GM12865 (cell line): ENCODE data around the gene DUSP7.

Experiments
- DNase-seq: peaks from one replicate; pipeline ENCODE4 v3.0.0; 2010; ENCODE audit warnings: low read depth
- H3K4me3 ChIP-seq: 2 replicates; pipeline ENCODE4 v1.5.1; 2011; ENCODE audit warnings: mild to moderate bottlenecking, low read depth, low read length, control low read depth
- CTCF ChIP-seq: IDR thresholded peaks from 2 replicates; pipeline ENCODE4 v1.5.1; 2011; ENCODE audit warnings: low read length, control low read depth, low read depth, inconsistent platforms; ENCODE audit not compliant: insufficient read depth; ENCODE audit errors: missing control alignments

Gene DUSP7

DNA sequence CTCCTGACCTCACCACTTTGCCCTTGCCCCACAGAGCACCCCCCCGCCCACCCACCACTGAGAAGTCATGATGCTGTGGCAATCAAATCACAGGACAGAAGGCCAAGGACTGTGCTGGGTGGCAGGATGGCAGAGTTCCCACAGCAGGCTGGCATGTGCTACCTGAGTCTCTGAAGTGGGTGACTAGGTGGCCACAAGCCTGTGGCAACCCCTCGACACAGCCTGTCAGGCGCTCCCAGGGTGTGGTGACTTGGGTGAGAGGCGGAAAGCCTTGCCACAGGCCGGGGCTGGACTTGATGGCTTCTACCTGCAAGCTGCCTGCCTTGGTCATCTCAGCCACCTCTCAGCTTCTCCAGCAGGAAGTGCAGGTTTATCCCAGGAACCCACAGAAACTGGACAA lies 15.6 kb upstream of the DUSP7 start:
- TF ChIP-seq CTCF, result no peak

DNA sequence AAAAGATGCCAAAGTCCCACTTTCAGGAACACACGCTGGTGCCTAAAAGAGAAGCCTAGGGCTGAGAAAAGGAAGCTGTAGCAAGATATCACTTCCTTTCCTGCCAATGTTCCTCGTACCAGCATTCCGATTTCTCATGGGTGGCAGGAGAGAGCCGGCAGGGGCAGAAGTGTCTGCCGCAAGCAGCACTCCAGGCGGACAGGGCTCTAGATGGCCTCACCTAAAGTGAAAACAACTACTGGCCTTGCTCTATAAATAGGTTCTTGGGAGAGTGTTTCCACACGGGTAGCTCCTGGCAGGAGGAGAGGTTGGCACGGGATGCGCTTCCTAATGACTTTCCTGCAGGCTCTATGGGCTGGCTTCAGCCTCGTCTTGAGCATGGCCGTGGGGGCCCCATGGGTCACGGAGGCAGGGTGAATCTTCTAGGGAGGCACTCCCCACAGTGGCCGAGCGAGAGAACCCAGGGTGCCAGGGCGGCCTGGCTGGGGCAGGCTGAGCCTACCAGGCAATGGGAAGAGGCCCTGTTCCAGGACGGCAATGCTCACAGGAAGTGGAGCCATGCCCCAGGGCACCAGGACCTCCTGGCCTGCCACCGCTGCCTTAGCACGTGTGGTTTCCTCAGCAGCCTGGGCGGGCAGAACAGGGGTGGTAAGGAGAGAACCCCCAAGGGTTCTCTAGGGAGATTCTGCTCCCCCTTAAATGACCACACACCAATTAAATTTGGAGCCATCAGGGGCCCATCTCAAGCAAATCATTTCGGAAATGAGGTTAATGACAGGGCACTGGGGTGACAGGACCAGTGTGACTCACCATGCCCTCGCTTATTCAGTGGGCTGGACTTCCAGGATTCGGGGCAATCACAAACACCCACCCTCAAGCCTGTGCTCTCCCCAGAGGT lies 14.6 kb upstream of the DUSP7 start:
- no peak for TF ChIP-seq CTCF
- H3K4me3 ChIP-seq, result no peak overlapping the region
- DNase-seq, result no peak

More for the DNA sequence above, 15.6 kb upstream of the DUSP7 start:
- H3K4me3 ChIP-seq, result no peak overlapping the region
- DNase-seq, result no peak

DNA sequence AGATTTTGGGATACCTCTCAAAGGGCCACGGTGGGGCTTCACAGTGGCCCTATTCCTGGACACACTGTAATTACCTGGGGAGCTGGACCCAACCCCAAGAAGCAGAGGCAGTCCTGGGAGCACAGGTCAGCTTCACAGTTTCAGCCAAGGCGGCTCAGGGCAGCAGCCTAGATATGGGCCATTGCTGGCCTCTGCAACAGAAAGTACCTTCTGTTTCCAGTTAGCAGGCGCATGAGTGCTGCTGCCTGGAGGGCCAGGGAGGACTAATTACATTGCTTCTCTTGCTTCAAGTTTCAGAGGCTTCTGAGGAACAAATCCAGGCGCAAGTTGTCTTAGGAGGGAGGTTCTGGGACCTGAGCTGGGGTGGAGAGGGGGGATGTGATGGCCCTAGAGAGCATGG lies 13.5 kb upstream of the DUSP7 start:
- no peak for DNase-seq
- H3K4me3 ChIP-seq, result no peak overlapping the region
- TF ChIP-seq CTCF, result no peak

GRCh38 chr3:52069135-52069534 lies 12.8 kb upstream of the DUSP7 start:
- no peak overlapping the region for H3K4me3 ChIP-seq
- DNase-seq, result no peak
- TF ChIP-seq CTCF, result no peak

DNA sequence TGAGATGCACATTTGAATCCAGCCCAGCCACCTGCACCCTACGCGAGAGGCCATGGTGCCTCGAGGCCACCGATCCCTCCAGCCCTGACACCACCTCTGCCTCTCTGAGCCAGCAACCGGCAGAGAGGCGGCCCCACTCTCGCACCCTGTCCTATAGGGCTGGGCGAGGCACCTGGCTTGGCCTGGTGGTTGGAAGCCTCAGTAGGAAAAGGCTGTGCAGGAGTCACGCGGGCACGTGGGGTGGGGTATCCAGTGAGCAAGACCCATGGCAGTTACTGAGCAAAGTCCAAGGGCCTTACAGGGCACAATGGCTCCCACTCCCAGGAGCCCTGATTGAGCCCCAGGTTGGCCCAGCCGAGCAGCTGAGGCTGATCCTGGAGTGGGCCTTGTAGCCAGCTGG lies 12.4 kb upstream of the DUSP7 start:
- H3K4me3 ChIP-seq, result no peak overlapping the region
- no peak for TF ChIP-seq CTCF
- no peak for DNase-seq

DNA sequence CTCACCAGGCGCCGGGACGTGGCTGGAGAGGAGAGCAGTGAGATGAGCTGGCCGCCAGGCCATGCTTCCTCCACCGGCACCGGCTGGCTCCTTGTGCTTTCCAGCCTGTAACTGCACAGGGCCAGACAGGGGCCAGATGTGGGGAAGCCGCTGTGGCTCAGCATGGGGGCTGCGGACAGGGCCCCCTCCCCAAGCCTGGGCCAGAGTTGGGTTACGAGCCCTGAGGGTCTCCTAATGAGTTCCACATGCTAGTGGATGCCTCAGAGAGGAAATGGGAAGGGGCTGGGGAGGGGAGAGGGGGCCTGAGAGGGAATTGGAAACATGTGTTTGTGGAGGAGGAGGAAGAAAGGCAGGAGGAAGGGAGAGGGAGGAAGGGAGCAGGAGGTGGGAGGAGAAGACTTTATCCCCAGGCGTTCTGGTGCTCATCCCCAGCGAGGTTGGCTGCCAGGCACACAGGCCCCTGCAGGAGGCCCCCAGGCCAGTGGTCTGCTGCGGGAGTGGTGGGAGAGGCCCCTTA lies 11.7 kb upstream of the DUSP7 start:
- no peak overlapping the region for H3K4me3 ChIP-seq
- no peak for TF ChIP-seq CTCF
- DNase-seq, result no peak
